Amniotic epithelial cell (primary cell): Measurements from ENCODE around the gene SLC25A6.
"Not testable (repeated sequence)": the region's sequence is repeated elsewhere in the genome, so short reads cannot be mapped to it uniquely, and the experiment has no call there.

ENCODE experiments used
- DNase-seq: peaks from one replicate; pipeline ENCODE4 v3.0.0-alpha.2; 2010; ENCODE audit warnings: low read depth

The SLC25A6 gene

DNA sequence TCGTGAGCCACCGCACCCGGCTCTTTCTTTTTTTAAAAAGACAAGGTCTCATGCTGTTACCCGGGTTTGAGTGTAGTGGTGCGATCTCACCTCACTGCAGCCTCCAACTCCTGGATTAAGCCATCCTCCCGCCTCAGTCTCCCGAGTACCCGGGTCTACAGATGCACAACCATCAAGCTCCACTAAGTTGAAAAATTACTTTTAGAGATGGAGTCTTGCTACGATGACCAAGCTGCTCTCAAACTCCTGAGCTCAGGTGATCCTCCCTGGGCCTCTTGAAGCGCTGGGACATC lies 2.0 kb downstream of the SLC25A6 start:
- no peak for DNase-seq

- DNase-seq = no peak
Observed at GRCh38 chrX:1389181-1389992, 2.5 kb downstream of the SLC25A6 start.

DNA sequence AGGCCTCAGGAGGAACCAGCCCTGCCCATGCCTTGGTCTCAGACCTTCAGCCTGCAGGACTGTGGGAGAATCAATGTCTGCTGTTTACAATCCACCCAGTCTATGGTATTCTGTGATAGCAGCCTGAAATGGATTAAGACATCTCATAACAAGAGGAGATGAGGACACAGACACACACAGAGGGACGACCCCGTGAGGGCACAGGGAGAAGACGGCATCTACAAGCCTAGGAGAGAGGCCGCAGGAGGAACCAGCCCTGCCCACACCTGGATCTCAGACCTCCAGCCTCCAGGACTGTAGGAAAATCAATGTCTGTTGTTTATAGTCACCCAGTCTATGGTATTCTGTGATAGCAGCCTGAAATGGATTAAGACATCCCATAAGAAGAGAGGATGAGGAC lies 3.3 kb downstream of the SLC25A6 start:
- DNase-seq = no peak

DNA sequence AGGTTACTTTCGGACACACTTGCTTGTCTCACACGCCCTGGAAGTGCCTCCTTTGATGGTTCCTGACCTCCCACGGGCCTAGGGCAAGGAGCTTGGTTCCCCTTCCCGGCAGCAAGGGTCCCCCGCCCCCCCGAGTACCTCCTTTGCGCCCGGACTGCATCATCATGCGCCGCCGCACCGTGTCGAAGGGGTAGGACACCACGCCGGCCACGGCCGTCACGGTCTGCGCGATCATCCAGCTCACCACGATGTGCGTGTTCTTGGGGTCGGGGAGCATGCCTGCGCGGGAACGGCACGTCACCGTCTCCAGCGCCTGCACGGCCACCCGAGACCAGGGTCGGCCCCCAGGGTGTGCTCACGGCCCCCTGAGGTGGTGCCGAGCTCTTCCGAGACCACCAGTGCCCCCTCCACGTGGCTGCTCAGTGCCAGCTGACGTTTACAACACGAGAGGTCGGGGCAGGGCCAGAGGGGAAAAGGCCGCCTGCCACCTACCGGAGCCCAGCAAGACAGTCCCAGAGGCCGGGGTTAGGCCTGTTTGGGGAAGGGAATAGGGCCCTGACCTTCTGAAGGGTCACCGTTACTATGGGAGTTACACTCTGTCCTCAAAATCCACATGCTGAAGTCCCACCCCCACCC lies 4.7 kb downstream of the SLC25A6 start:
- no peak for DNase-seq

- no peak for DNase-seq
Observed at GRCh38 chrX:1386338-1387127, 5.4 kb downstream of the SLC25A6 start.

- DNase-seq = no peak
Observed at GRCh38 chrX:1385253-1386223, 6.4 kb downstream of the SLC25A6 start.

DNA sequence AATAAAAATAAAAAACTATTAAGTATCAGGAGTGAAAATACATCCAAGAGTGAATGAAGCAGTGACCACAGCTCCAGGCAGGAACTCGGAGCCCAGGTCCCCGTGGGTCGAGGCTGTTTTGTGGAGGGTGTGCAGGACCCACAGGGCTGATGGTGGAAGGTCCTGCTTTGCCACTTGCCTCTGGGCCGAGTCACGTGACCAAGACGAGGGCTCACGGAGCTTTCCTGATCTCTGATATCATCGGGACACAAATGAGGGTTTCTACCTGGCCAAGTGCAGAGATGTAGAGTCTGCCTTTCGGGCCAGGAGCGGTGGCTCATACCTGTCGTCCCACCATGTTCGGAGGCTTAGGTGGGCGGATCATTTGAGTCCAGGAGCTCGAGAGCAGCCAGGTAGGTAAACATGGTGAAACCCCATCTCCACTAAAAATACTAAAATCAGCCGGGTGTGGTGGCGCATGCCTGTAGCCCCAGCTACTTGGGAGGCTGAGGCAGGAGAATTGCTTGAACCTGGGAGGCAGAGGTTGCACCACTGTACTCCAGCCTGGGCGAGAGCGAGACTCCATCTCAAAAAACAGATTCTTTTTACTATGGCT lies 7.2 kb downstream of the SLC25A6 start:
- no peak for DNase-seq

DNA sequence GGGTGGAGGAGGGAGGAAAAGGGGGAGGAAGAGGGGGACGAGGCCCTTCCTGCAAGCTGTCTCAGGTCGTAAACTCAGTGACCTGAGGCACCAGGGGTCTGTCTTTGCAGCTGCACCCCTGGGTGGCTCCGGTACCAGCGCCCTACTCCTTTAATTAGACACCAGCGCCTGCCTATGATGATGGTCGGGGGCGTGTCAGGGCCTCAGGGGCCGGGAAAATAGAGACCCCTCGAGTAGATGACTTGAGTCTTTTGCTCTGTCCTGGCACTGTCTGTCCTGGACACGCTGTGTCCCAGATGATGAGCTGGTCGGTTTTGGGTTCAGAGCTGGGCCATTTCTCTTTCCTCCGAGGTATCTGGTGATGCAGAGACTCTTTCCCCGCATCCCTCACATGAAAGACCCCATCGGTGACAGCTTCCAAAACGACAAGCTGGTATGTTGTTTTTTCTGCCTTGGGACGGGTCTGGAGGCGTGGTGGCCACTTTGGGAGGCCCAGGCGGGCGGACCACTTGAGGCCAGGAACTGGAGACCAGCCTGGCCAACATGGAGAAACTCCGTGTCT lies 11.2 kb downstream of the SLC25A6 start:
- DNase-seq = no peak

DNA sequence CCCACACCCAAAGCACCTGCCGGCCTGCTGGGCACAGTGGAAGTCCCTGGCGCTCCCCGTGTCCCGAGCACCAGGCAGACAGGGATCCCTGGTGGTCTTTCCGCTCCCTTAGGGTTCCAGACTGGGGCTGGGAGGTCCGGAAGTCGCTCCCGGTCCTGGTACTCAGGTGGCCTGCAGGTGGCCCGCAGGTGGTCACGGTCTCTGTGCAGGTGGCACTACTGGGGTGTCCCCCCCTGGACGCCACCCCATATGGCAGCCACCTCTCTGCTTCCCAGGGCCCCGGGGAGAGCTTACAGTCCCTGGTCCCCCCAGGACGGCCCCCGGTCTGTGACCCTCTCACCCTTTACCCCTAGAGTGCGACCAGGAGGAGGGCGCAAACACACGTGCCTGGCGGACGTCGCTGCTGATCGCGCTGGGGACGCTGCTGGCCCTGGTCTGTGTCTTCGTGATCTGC lies 13.6 kb downstream of the SLC25A6 start:
- no peak for DNase-seq

DNA sequence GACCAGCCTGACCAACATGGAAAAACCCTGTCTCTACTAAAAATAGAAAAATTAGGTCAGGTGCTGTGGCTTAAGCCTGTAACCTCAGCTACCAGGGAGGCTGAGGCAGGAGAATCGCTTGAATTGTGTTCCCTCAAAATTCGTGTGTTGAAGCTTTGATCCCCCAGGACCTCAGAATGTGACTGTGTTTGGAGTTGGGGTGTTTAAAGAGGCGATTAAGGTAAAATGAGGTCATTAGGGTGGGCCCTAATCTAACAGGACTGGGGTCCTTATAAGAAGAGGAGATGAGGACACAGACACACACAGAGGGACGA lies 23.6 kb downstream of the SLC25A6 start:
- DNase-seq = no peak

DNA sequence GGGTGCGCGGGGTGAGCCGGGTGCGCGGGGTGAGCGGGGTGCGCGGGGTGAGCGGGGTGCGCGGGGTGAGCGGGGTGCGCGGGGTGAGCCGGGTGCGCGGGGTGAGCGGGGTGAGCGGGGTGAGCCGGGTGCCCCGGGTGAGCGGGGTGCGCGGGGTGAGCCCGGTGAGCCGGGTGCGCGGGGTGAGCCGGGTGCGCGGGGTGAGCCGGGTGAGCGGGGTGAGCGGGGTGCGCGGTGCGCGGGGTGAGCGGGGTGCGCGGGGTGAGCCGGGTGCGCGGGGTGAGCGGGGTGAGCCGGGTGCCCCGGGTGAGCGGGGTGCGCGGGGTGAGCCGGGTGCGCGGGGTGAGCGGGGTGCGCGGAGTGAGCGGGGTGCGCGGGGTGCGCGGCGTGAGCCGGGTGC lies 25.6 kb downstream of the SLC25A6 start:
- not testable (repeated sequence) for DNase-seq

DNA sequence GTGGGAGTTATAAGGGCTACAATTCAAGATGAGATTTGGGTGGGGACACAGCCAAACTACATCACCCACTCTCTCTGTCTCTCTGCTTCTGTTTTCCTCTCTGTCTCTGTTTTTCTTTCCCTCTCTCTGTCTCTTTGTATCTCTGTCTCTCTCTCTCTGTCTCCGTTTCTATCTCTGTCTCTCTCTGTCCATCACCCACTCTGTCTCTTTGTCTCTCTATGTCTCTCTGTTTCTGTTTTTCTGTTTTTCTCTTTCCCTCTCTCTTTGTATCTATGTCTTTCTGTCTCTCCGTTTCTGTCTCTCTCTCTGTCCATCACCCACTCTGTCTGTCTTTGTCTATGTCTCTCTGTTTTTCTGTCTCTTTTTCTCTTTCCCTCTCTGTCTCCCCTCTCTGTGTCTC lies 30.0 kb downstream of the SLC25A6 start:
- DNase-seq = no peak

GRCh38 chrX:1361275-1361674 lies 30.6 kb downstream of the SLC25A6 start:
- no peak for DNase-seq

GRCh38 chrX:1360171-1360570 lies 31.7 kb downstream of the SLC25A6 start:
- no peak for DNase-seq

- no peak for DNase-seq
Observed at GRCh38 chrX:1359477-1359873, 32.4 kb downstream of the SLC25A6 start.

DNA sequence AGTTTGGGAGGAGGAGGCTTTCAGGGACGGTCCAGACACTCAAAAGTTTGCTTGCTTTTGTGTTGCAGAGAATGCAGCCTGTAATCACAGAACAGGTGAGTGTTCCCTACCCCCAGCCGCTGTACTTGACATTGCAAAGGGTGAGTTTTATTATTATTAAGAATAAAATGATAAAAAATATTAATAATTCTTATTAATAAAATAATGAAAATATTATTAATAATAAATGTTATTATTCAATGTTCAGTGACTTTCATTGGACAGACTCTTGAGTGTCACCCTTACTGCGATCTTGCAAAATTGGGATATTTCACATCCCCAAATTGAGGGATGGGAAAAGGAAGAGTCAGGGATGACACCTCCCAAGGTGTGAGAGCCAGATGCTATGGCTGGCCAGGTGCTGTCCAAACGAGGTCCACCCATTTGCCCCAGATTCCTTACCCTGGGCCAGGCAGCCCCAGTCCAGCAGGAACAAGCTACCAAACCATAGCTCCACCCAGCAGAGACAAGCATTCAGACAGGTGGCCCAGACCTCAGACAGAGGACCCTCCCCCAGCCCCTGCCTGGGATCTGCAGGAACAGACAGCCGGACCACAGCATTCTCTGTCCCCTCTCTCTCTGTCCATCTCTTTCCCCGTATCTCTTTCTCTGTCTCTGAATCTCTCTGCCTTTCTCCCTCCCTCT lies 33.0 kb downstream of the SLC25A6 start:
- no peak for DNase-seq

- no peak for DNase-seq
Observed at GRCh38 chrX:1357993-1358392, 33.9 kb downstream of the SLC25A6 start.

GRCh38 chrX:1355131-1356046 lies 36.5 kb downstream of the SLC25A6 start:
- no peak for DNase-seq
